GM18858 (cell line): ENCODE results near the gene PRRT3.
"Not testable (repeated sequence)": the region's sequence is repeated elsewhere in the genome, so short reads cannot be mapped to it uniquely, and the experiment has no call there.

Experiments
- ATAC-seq: cut with Tn5 transposase; IDR thresholded peaks from one replicate; pipeline ENCODE4 v1.9.1; 2021; ENCODE audit not compliant: unreplicated experiment

The PRRT3 gene

DNA sequence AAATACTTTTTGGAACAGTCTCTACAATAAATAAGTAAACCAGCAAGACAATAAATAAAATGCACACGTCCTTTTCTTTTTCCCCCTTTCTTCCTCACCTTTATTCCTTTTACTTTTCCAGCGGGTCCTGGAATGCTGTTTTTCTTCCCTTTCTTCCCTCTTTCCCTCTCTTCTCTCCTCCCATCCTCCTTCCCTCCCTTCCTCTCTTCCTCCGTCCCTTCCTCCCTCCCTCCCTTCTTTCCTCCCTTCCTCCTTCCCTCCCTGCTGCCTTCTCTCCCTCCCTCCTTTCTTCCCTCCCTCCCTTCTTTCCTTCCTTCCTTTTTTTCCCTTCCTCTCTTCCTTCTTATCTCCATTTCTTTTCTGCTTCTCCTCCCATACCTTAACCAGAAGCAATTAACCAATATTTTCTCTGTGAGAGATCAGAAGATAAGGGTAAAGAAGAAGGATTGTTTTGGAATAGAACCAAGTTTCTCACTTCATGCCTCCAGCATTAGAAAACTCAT, 52.9 kb downstream of the PRRT3 start:
- ATAC-seq = no peak

DNA sequence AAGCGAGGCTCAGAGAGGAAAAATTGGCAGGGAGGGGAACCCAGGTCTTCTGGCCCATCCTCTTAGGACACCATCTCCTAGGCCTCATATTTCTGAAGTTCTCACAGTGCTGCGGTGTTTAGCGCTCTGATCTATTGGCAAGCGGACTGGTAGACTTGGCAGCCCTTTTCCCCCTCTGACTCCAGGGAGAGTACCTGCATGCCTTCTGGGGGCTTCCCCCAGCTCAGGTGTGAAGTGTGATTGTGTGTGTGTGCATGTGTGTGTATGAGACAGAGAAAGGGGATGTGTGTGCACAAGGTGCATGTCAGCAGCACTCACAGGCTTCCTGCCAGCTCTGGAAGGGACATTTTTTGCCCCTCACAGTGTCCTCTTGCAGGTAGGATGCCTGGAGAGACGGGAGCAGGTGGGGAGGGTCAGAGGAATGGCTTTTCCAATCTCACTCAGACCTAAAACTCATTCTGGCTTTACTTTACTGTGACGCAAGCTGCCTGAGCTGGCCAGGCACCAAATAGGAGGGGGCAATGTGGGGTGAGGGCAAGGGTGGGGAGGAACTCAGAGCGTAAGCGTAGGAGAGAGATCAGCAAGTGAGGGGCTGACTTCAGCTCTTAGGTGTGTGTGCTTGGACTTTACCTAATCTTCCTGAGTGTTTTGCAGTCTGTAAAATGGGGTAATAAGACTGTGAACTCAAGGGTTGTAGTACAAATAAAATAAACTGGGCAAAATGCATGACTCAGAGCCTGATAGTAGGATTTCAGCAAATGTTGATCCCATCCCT, 53.6 kb downstream of the PRRT3 start:
- ATAC-seq = no peak

DNA sequence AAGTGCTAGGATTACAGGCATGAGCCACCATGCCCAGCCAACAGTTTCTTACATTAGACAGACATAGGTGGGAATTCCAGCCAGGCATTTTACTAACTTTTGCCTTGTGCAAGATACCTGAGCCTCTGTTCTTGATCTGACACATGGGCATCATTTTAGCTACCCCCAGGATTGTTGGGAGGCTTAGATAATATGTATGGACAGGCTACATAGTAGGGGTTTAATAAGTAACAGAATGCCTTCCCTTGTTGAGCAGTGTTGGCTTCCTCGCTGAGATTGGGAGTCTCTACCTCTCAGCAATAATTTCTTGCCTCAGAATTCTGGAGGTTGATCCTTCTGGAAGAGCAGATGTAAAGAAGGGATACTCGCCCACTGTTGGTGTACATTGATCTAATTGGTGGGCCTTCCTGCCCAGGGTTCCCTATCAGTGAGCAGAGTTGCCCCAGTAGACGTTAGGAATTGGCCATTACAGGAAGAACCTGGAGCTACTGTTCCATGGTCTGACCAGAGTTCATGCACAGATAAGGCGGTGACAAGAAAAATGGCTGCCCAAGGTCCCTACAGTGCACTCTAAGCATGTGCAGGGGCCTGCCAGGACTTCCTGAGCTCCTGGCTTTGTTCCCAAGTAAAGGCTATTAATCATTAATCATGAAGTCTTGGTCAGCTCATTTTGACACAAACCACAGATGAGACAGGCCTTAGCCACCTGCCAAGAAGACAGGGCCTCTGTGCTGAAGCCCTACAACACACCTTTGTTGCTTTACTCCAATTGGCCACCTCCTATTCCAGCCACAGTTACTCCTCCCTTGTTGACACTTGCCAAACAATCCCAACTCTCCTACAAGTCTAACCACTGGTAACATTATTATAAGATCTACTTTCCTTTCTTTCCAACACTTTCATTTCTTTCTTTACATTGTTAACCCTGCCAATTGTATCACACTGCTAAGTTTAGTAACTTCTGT, 54.5 kb downstream of the PRRT3 start:
- ATAC-seq = no peak

DNA sequence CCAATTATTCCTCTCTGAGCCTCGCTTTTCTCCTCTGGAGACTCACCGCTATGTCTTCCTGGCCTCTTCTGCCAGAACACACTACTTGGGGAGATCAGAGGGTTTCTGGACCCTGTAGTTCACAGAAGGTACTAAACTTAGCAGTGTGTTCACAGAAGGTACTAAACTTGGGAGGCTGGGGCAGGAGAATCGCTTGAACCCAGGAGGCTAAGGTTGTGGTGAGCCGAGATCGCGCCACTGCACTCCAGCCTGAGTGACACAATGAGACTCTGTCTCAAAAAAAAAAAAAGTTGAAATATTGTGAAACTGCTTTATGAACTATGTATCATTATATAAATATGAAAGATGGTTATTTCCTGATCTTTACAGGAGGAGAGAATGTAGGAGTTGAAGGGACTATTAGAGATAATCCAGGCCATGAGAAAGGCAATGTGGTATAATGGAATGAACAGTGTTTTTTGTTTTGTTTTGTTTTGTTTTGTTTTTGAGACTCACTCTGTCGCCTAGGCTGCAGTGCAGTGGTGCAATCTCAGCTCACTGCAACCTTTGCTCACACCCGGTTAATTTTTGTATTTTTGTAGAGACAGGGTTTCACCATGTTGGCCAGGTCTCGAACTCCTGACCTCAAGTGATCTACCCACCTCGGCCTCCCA, 55.3 kb downstream of the PRRT3 start:
- not testable (repeated sequence) for ATAC-seq

DNA sequence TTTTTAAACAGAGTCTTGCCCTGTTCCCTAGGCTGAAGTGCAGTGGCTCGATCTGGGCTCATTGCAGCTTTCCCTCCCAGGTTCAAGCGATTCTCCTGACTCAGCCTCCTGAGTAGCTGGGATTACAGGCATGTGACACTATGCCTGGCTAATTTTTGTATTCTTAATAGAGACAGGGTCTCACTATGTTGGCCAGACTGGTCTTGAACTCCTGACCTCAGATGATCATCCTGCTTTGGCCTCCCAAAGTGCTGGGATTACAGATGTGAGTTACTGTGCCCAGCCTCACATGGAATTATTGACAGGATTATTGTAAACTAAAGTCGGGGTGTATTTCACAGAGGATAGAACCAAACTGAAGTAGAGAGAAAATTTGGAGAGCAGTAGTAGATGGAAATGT, 56.5 kb downstream of the PRRT3 start:
- not testable (repeated sequence) for ATAC-seq
